Choroid plexus epithelial cell (primary cell): ENCODE data around the gene LRRC43.
A peak's percentile ranks its signal among the peaks of the same experiment; 100 is the strongest.

Source experiments
- DNase-seq: peaks from one replicate; pipeline ENCODE4 v3.0.0-alpha.2; 2010; ENCODE audit warnings: low read depth
- H3K4me3 ChIP-seq: 2 replicates; pipeline ENCODE4 v1.5.1; 2011; ENCODE audit warnings: low read depth, mild to moderate bottlenecking, control low read depth, low read length, moderate library complexity
- CTCF ChIP-seq: conservative IDR thresholded peaks from 2 replicates; pipeline ENCODE4 v1.5.1; 2011; ENCODE audit warnings: low read depth, mild to moderate bottlenecking, control low read depth, inconsistent platforms, low read length, moderate library complexity

The LRRC43 gene

GRCh38 chr12:122183588-122183940 is 641 bp downstream of the LRRC43 start:
- H3K4me3 ChIP-seq = peak overlapping the region; percentile 61
- no peak for DNase-seq
- no peak for TF ChIP-seq CTCF

- H3K4me3 ChIP-seq = no peak overlapping the region
- TF ChIP-seq CTCF = no peak
- DNase-seq = no peak
These were observed 1.6 kb downstream of the LRRC43 start for GRCh38 chr12:122184517-122184916.

GRCh38 chr12:122185079-122185478 is 2.2 kb downstream of the LRRC43 start:
- H3K4me3 ChIP-seq = no peak overlapping the region
- no peak for DNase-seq
- TF ChIP-seq CTCF = no peak

- TF ChIP-seq CTCF = no peak
- no peak for DNase-seq
- H3K4me3 ChIP-seq = no peak overlapping the region
These were observed 2.7 kb downstream of the LRRC43 start for GRCh38 chr12:122185494-122186082.

GRCh38 chr12:122187466-122187865 is 4.5 kb downstream of the LRRC43 start:
- no peak for DNase-seq
- no peak for TF ChIP-seq CTCF
- H3K4me3 ChIP-seq = no peak overlapping the region

- no peak overlapping the region for H3K4me3 ChIP-seq
- no peak for TF ChIP-seq CTCF
- DNase-seq = no peak
These were observed 6.9 kb downstream of the LRRC43 start for GRCh38 chr12:122189626-122190475.
